GM08714 (cell line): ENCODE data around the gene LAMC1.

Source experiments
- H3K4me3 ChIP-seq: fragments of 200-500 bp; sonication (Bioruptor generic); 2 replicates; pipeline ENCODE4 v1.5.1; 2014; ENCODE audit warnings: mild to moderate bottlenecking, low read length, inconsistent platforms
- ZNF274 ChIP-seq: IDR thresholded peaks from 2 replicates; pipeline ENCODE4 v1.6.1; 2012; ENCODE audit warnings: mild to moderate bottlenecking, low read depth, low read length

The LAMC1 gene

DNA sequence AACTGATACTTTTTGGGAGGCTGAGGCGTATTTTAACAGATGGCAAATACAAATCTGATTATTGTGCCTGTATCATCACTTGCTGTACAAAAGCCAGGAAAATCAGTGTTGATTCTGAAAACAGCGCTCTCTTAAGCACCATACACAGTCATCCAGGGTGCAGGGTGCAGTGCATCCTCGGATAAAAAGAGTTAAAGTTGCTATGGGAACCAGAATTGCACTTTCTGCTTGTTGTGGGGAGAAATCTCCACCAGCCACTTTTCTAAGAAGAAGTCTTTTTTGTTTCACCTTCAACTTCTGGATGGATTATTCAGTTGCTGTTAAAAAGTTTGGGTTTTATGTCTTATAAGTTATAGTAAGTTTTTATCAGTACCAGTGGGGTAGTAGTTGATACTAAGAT lies 3.8 kb downstream of the LAMC1 start:
- H3K4me3 ChIP-seq = peak overlapping the region; percentile 19; the same call in 1 of the 2 replicates
- no peak for TF ChIP-seq ZNF274

DNA sequence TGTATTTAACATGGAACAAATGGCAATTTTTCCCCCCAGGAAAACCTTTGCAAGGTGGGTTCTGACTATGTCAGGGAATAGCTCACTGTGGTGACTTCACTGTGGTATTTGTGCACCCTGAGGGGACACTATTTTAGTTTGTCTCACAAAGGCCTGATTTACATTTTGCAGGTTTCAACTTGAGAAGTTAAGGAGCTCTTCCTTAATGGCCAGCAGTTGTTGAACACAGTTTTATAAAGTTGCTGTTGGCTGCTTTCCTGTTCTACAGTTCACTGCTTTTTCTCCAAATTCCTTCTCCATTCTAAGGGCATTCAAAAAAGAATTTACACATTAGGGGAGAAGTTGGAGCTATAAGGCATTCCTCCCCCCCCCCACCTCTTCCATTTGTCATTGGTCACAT lies 4.6 kb downstream of the LAMC1 start:
- H3K4me3 ChIP-seq = 0 out of 2 replicates have a peak overlapping the region, but pooled peaks have one; percentile 22
- no peak for TF ChIP-seq ZNF274

DNA sequence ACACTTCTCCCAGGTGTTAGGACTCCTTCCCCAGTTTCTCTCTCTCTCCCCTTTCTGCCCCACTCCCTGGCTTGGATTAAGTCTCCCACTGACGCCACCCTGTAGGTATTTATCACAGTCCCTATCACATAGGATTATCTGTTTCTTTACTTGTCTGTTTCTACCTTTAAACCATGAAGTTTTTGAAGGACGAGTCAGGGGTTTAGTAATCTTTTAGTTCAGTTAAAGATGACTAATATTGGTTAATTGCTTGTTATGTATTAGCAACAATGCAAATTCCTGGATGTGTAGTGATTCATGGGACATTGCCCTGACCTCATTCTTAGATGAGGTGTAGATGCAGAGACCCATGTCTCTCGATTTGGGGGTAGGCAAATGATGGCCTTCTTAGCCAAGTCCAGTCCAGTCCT lies 6.4 kb downstream of the LAMC1 start:
- H3K4me3 ChIP-seq = no peak overlapping the region
- TF ChIP-seq ZNF274 = no peak

DNA sequence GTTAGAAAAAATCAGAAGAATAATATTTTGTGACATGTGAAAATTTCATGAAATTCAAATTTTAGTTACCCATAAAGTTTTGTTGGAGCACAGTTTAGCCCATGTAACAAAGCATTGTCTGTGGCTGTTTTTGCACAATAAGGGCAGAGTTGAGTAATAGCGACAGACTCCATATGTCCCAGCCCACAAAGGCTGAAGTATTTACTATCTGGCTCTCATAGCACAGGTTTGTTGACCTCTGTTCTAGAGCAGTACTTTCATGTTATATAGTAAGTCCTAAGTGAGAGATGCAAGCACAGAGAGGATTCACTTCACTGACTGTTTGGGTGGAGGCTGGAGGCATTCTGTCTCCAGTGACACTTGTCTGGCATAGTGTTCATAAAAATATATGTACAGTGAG lies 6.8 kb downstream of the LAMC1 start:
- no peak overlapping the region for H3K4me3 ChIP-seq
- no peak for TF ChIP-seq ZNF274

DNA sequence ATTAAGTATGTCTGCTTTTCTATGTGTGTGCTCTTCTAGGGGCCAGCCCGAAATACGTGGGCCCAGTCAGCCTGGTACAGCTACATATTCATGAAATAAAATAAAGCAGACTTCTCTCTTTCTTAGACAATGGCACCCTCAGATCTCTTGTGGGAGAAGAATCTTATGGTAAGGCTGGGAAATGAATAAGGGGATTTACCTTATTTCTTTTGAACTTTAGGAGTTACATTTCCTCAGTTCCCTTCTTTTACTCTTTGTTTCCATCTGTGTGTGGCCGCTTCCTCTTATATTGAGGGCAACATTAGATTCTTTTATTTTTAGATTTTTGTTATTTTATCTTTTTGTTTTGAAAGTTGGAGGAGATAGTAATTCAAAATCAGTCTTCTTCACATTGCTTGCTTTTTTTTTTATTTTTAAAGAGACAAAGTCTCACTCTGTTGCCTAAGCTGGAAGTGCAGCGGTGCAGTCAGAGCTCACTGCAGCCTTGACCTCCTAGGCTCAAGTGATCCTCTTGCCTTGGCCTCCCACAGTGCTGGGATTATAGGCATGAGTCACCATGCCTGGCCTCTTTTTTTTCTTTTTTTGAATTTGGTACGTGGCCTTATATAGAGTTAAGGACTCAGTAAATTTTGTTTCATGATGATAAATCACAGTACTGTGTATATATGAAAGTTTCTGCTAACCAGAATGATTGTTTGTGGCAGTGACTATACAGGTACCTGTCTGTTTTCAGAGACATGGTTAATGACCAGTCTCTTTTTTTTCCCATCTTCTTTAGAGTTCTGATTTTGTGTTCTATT lies 9.1 kb downstream of the LAMC1 start:
- H3K4me3 ChIP-seq = no peak overlapping the region
- TF ChIP-seq ZNF274 = no peak

DNA sequence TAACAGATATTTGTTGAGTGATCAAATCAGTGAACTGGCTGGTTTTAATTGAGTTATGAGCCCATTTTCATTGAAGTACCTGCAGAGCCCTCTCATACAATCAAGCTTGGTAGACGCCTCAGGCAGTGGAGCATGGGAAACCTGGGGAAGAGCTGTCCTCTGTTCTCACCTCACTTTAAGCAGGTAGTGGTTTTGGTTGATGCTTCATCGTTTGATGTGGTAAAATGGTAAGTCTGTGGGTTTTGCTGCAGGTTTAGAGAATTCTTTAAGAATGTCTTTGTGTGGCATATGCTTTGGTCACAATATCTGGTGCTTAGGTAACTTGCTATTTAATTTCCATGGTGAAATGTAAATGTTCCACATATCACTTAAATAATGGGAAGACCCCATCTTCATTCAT lies 10.0 kb downstream of the LAMC1 start:
- no peak overlapping the region for H3K4me3 ChIP-seq
- TF ChIP-seq ZNF274 = no peak

DNA sequence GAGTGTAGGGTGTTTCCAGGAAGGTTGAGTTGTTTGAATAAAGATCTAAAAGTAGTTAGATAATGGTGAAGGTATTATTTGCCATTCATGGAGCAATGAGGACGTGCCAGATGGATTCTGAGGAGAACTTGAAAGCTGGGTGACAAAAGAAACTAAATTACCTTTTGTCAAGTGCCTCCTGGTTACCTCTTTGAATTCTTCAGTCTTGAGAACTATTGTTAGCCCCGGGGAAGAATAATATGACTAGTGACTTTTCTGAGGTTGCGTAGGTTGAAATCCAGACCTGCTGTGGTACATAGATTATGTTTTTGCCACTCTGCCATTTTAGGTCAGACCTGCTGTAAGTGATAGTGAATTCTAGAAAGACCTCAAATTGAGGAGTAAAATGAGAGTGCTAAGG lies 11.5 kb downstream of the LAMC1 start:
- TF ChIP-seq ZNF274 = no peak
- H3K4me3 ChIP-seq = no peak overlapping the region

GRCh38 chr1:183038333-183038866 lies 15.2 kb downstream of the LAMC1 start:
- no peak for TF ChIP-seq ZNF274
- H3K4me3 ChIP-seq = no peak overlapping the region

- H3K4me3 ChIP-seq = no peak overlapping the region
- no peak for TF ChIP-seq ZNF274
These were observed 15.7 kb downstream of the LAMC1 start for GRCh38 chr1:183038913-183039312.

DNA sequence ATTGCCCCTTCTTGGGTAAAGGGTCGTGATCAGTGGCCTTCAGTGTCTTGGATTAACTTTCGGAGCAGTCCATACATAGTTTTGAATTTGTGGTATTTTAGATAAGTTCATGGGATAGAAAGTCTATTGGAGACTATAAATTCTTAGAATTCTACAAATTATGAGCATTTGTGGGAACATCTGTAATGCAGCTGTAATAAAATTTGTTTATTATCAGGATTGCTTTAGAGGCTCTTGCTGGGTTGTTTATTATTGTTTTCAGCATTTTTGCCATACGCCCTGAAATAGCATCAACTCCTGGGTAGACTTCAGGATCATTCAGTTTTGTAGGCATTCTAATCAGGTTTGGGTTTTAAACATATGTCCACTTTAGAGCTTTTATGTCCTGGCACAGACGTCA lies 16.1 kb downstream of the LAMC1 start:
- no peak overlapping the region for H3K4me3 ChIP-seq
- no peak for TF ChIP-seq ZNF274

DNA sequence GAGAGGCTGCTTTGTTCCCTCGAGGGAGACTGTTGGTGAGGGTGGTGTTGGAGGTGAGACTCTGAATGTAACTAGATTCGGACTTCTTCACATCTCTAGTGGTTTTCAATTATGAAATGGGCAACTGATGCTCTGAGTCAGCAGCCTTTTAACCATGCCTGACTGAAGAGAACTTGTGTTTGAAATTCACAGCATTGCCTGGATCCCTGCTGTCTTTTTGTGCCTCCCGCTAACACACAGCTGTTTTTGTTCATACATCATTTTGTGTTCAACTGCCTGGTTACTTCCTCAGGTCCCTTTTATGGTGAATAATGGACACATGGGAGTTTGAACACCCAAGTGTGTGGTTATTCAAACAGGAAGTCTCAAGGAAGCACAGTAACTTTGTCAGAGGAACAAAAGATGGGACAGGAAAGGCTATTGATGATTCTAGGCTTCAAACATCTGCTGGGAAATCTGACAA lies 16.8 kb downstream of the LAMC1 start:
- no peak for TF ChIP-seq ZNF274
- H3K4me3 ChIP-seq = no peak overlapping the region

GRCh38 chr1:183040547-183040971 lies 17.3 kb downstream of the LAMC1 start:
- no peak for TF ChIP-seq ZNF274
- no peak overlapping the region for H3K4me3 ChIP-seq

DNA sequence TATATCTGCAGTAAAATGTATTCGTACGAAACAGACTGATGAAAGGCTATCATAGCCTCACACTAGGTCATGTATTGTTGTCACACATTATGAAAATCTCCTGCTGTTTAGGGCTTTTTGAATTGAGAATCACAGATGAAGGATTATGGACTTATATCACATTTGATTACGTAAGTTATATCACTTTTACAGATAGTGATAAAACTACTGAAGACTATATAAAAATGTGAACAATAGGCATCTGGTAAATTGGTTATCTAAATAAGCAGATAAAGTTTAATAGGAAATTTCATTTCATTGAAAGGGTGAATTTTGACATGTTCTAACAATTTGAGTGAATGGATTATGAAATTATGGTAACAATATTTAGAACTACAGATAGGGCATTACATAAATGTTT lies 20.0 kb downstream of the LAMC1 start:
- TF ChIP-seq ZNF274 = no peak
- H3K4me3 ChIP-seq = no peak overlapping the region

DNA sequence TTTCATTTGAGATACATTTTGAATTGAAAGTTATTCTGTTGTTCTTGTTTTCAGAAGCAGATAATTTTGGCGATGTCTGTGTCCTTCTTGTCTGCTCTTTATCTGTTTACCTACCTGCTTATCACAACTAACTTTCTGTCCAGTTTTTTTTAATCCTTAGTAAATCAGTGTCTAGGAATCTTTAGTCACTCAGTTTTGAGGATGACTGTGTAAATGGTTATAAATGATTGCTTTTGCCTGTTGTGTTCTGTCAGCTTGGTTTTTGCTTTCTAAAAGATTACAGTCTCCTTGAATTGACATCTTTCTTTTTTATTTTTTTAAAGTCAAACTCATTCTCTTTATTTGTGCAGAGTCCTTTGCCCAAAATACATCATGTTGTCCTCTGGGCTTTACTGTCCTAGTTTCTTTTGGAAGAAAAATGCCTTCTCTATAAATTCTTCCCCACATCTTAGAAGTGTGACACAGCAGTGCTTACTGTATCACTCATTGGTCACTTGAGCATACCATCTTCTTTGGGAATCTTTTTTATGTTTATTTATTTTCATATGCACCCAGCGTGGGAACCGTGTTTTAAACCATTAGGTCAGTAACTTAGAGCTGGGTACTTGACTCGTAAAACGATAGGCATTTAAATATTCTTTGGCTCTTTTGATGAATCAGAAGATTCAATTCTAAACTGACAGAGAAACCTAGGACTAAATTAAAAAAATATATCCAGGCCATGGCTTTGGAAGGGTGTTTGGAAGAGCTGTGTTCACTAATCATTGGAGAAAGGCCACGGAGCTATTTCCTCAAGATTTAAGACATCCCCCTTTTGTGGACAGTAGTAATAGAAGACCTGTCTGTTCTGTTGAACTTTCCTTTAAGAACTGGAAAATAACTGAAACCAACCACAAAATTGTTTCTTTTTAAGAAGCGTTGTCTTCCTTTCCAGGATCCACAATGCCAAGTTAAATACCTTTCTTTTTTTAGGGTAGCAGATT lies 20.9 kb downstream of the LAMC1 start:
- no peak overlapping the region for H3K4me3 ChIP-seq
- TF ChIP-seq ZNF274 = no peak
